Measurements from ENCODE around the gene IGF1R.

DNA sequence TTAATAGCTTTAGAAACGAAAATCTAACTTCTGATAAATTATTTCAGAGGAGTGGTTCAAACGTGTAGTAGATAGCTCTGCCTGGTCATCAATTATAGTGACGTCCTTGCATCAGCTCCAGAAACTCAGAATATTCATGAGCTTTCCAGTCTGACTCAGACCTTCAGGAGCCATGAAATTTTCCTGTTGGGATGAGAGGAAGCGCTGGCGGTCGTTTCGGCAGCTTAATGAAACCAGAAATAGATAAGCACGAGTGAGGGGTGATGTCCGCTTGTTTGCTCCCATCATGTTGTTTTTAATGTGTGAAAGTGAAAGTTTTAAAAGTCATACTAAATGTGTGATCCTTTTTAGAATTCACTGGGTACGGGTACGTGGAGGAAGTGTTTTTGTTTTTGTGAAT lies 218.2 kb downstream of the IGF1R start:
- TF ChIP-seq, protein P1, sequence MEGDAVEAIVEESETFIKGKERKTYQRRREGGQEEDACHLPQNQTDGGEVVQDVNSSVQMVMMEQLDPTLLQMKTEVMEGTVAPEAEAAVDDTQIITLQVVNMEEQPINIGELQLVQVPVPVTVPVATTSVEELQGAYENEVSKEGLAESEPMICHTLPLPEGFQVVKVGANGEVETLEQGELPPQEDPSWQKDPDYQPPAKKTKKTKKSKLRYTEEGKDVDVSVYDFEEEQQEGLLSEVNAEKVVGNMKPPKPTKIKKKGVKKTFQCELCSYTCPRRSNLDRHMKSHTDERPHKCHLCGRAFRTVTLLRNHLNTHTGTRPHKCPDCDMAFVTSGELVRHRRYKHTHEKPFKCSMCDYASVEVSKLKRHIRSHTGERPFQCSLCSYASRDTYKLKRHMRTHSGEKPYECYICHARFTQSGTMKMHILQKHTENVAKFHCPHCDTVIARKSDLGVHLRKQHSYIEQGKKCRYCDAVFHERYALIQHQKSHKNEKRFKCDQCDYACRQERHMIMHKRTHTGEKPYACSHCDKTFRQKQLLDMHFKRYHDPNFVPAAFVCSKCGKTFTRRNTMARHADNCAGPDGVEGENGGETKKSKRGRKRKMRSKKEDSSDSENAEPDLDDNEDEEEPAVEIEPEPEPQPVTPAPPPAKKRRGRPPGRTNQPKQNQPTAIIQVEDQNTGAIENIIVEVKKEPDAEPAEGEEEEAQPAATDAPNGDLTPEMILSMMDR (IDR thresholded peaks at IDR 0.05), result no peak
- no peak for TF ChIP-seq EP300 (IDR thresholded peaks at IDR 0.05)
